ENCODE data around the gene LMBR1L. TPM values are rescaled to one million over a fixed set of nuclear protein-coding genes. Genes with fewer than 3 reads are reported as not detected.

LMBR1L gene
- polyA plus RNA-seq, 3 donors = 22.0 to 104 (median 25.9) TPM

- Mint-ChIP-seq H3K4me1 (peaks cover 18% of the 10 kb centered on the region), H3K27ac (peak overlapping the region in 1 of 7 donors; percentile 38), H3K4me3 (no peak overlapping the region), H3K27me3 (ENCODE audit: low read depth in 3 of 3) (peaks cover 0 to 3% (median 0%) of the 10 kb centered on the region in 3 donors), H3K36me3 (peaks cover 85 to 95% of the 10 kb centered on the region in 2 donors), H3K9me3 (no peaks in the 10 kb centered on the region)
- peaks cover 10 to 12% of the 10 kb centered on the region in 2 donors for H3K4me1 ChIP-seq (ENCODE audit: control insufficient read depth in 1 of 2, insufficient read depth in 2 of 2, low read length in 2 of 2)
- H3K79me2 ChIP-seq (ENCODE audit: insufficient read depth, low read length) = peaks cover 64% of the 10 kb centered on the region
- no peak for DNase-seq
- intact Hi-C loops (cut with micrococcal nuclease) = no loop called here
- H3K9ac ChIP-seq (ENCODE audit: insufficient read depth, low read length, poor library complexity, severe bottlenecking) = no peak overlapping the region
- H3K36me3 ChIP-seq (replicated peaks in 1 of 2; ENCODE audit: control insufficient read depth in 1 of 2, insufficient read depth in 2 of 2, low read length in 2 of 2) = peaks cover 86 to 90% of the 10 kb centered on the region in 2 donors
- H3K27me3 ChIP-seq (ENCODE audit: control insufficient read depth in 2 of 2, insufficient read depth in 2 of 2, low read length in 2 of 2) = no peaks in the 10 kb centered on the region
- H3K9me3 ChIP-seq (replicated peaks in 1 of 2; ENCODE audit: control insufficient read depth in 1 of 2, insufficient read depth in 1 of 2, low read length in 2 of 2) = no peaks in the 10 kb centered on the region
- no peak overlapping the region for H3K4me2 ChIP-seq (replicated peaks; ENCODE audit: extremely low read depth, low read length, poor library complexity, severe bottlenecking)
- H3K4me3 ChIP-seq (replicated peaks in 1 of 3; ENCODE audit: low read depth in 2 of 3, low read length in 3 of 3) = no peak overlapping the region
- no peak overlapping the region for H2AFZ ChIP-seq (ENCODE audit: insufficient read depth, low read depth, low read length, poor library complexity, severe bottlenecking)
- H4K20me1 ChIP-seq (ENCODE audit: insufficient read depth, low read length) = peaks cover 98% of the 10 kb centered on the region
- over 99% methylated on average over 17 of the region's 18 CpGs for WGBS (ENCODE audit: insufficient coverage)
- no peak for TF ChIP-seq CTCF (IDR thresholded peaks at IDR 0.05)
- H3K27ac ChIP-seq (ENCODE audit: low read depth in 1 of 2, low read length in 2 of 2) = no peak overlapping the region
These were observed 59.3 kb downstream of the LMBR1L start for GRCh38 chr12:49051373-49051764.

GRCh38 chr12:49050507-49051372 is 59.9 kb downstream of the LMBR1L start:
- no peak overlapping the region for H3K4me3 ChIP-seq (replicated peaks in 1 of 3; ENCODE audit: low read depth in 2 of 3, low read length in 3 of 3)
- H3K9ac ChIP-seq (ENCODE audit: insufficient read depth, low read length, poor library complexity, severe bottlenecking) = no peak overlapping the region
- peaks cover 100% of the 10 kb centered on the region for H4K20me1 ChIP-seq (ENCODE audit: insufficient read depth, low read length)
- no peak overlapping the region for H3K4me2 ChIP-seq (replicated peaks; ENCODE audit: extremely low read depth, low read length, poor library complexity, severe bottlenecking)
- no peaks in the 10 kb centered on the region for H3K27me3 ChIP-seq (ENCODE audit: control insufficient read depth in 2 of 2, insufficient read depth in 2 of 2, low read length in 2 of 2)
- 90% methylated on average over 10 of the region's 13 CpGs for WGBS (ENCODE audit: insufficient coverage)
- Mint-ChIP-seq H3K27ac (peak overlapping the region in 4 of 7 donors; percentile 6 to 79 (median 32)), H3K9me3 (no peaks in the 10 kb centered on the region), H3K4me3 (no peak overlapping the region), H3K27me3 (ENCODE audit: low read depth in 3 of 3) (peaks cover 0 to 3% (median 0%) of the 10 kb centered on the region in 3 donors), H3K36me3 (peaks cover 90 to 99% of the 10 kb centered on the region in 2 donors), H3K4me1 (peaks cover 11% of the 10 kb centered on the region)
- no peak for DNase-seq
- intact Hi-C loops (cut with micrococcal nuclease) = no loop called here
- no peaks in the 10 kb centered on the region for H3K9me3 ChIP-seq (replicated peaks in 1 of 2; ENCODE audit: control insufficient read depth in 1 of 2, insufficient read depth in 1 of 2, low read length in 2 of 2)
- H3K79me2 ChIP-seq (ENCODE audit: insufficient read depth, low read length) = peaks cover 58% of the 10 kb centered on the region
- TF ChIP-seq CTCF (IDR thresholded peaks at IDR 0.05) = no peak
- peaks cover 92 to 96% of the 10 kb centered on the region in 2 donors for H3K36me3 ChIP-seq (replicated peaks in 1 of 2; ENCODE audit: control insufficient read depth in 1 of 2, insufficient read depth in 2 of 2, low read length in 2 of 2)
- no peak overlapping the region for H2AFZ ChIP-seq (ENCODE audit: insufficient read depth, low read depth, low read length, poor library complexity, severe bottlenecking)
- H3K27ac ChIP-seq (ENCODE audit: low read depth in 1 of 2, low read length in 2 of 2) = no peak overlapping the region
- peaks cover 5% of the 10 kb centered on the region in 2 donors for H3K4me1 ChIP-seq (ENCODE audit: control insufficient read depth in 1 of 2, insufficient read depth in 2 of 2, low read length in 2 of 2)
